Fibroblast of villous mesenchyme (primary cell): Measurements from ENCODE around the gene SCTR. TPM values are rescaled to one million over a fixed set of nuclear protein-coding genes. Genes with fewer than 3 reads are reported as not detected.

ENCODE experiments used
- DNase-seq: peaks from one replicate; pipeline ENCODE4 v3.0.0-alpha.2; 2010; ENCODE audit warnings: low read depth
- H3K4me3 ChIP-seq: 2 replicates; pipeline ENCODE4 v1.5.1; 2011; ENCODE audit warnings: low read depth, mild to moderate bottlenecking, low read length
- CTCF ChIP-seq: IDR thresholded peaks from 2 replicates; pipeline ENCODE4 v1.5.1; 2012; ENCODE audit warnings: low read depth, mild to moderate bottlenecking, low read length; ENCODE audit not compliant: insufficient read depth
- total RNA-seq: library from RNA; depleted of rRNA; stranded (reverse); fragments of >200 nt; gene quantifications from 2 replicates; pipeline ENCODE4 v1.2.3, GENCODE V29; 2012

Gene SCTR
- total RNA-seq, 1 donor: not detected

- H3K4me3 ChIP-seq: no peak overlapping the region
- no peak for DNase-seq
- TF ChIP-seq CTCF: no peak
Observed at GRCh38 chr2:119463136-119463535, 61.1 kb downstream of the SCTR start.

- H3K4me3 ChIP-seq: no peak overlapping the region
- no peak for DNase-seq
- no peak for TF ChIP-seq CTCF
Observed at GRCh38 chr2:119462574-119462973, 61.7 kb downstream of the SCTR start.

GRCh38 chr2:119461811-119462210, 62.5 kb downstream of the SCTR start:
- no peak for DNase-seq
- no peak for TF ChIP-seq CTCF
- no peak overlapping the region for H3K4me3 ChIP-seq

- no peak overlapping the region for H3K4me3 ChIP-seq
- DNase-seq: no peak
- TF ChIP-seq CTCF: no peak
Observed at GRCh38 chr2:119460076-119460475, 64.2 kb downstream of the SCTR start.

GRCh38 chr2:119455066-119455718, 69.1 kb downstream of the SCTR start:
- peak; percentile 17 for DNase-seq
- no peak for TF ChIP-seq CTCF
- H3K4me3 ChIP-seq: no peak overlapping the region

- no peak for DNase-seq
- H3K4me3 ChIP-seq: no peak overlapping the region
- TF ChIP-seq CTCF: no peak
Observed at GRCh38 chr2:119453972-119454593, 70.2 kb downstream of the SCTR start.
